Glomerular visceral epithelial cell (primary cell): ENCODE data around the gene ZMIZ1.

Experiments
- DNase-seq: peaks from one replicate; pipeline ENCODE4 v3.0.0-alpha.2; 2016; ENCODE audit errors: extremely low spot score

Gene ZMIZ1

DNA sequence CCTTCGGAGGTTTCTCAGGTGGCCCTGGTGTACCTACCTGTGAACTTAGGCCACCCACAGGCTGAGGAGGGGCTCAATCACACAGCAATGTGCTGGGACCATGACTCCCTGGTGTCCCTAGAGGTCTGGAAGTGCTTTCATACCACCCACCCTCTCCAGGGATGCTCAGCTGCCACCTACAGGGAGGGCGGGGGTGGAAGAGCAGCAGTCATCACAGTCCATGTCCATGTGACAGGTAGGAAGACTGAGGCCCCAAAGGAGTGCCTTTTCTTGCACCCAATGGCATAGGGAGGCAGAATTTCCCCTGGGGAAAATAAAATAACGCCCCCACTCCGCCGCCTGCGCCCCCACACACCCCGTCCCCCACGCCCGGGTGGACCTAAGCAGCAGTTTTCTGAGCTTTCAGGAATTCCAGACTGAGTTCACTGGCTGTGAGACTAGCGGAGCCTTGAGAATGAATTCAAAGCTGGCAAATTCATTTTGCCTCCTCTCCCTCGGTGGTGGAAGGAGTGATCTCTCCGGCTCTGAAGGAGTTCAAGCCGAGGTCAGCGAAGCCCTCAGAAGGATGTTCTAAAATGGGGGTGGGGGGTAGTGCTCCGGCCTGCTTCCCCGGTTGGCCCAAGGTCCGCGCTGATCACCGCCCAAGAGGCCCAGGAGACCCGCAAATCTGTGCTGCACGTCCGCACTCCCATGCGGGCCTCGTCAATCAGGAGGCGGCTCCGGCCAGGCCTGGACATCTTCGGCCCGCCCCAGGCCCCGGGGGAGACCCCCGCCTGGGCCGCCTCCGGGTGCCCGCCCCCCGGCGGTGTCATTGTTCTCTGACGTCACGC is 2.1 kb upstream of the ZMIZ1 start:
- no peak for DNase-seq

DNA sequence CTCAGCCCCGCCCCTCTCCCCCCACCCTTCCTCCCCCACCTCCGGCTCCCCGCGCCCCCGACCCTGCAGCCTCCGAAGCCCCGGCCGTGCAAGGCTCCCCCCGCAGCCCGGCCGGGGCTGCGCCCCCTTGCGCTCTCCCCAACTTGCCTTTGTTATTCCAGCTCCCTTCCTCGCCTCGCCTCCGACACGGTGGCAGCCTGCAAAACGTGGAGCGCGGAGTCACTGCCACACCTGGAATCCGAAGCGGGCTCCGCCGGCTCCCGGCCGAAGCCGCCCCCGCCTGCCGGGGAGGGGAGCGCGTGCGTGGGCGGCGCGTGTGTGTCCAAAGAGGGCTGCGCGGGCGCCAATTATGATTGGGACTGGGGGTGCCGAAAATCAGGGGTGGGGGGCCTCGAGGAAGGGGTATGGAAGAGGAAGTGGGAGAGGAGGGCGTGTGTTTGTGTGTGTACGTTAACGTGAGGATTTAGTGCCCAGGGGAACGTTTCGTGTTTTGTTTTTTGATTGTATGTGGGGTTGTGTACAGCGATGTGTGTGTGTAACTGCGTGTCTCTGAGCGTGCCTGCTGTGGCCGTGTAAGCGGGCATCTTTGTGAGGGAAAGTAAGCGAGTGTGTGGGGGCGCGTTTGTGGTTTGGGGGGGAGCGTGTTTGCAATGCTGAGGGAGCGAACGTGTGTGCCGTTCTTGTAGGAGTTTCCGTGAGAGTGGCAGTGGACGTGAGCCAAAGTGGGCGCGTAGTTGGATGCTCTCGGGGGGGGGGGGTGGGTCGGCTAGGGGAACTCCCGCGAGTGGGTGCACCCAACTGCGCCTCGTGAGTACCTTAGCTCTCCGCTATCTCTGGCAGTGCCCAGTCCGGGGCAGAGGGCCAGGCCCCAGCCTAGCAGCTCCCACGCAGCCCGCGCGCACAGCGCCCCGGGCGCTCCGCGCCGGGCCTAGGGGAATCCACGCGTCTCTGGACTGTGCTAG is 1.2 kb upstream of the ZMIZ1 start:
- DNase-seq, result peak; percentile 77

DNA sequence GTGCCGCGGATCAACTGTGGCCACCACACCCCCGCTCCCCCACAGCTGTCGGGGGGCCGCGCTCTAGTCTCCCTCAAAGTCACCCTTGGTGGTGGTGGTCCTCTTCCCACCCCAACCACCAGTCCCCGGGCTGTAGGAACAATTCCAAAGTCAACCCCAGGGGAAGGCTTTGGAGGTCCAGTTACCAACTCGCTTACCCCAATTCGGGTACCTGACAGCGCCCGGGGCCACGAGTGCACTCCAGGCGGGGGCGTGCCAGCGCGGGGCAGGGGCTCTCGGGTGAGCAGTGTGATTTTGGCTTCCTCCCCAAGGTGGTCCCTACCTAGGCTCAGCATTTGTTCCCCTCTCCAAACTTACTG is 584 bp upstream of the ZMIZ1 start:
- no peak for DNase-seq

DNA sequence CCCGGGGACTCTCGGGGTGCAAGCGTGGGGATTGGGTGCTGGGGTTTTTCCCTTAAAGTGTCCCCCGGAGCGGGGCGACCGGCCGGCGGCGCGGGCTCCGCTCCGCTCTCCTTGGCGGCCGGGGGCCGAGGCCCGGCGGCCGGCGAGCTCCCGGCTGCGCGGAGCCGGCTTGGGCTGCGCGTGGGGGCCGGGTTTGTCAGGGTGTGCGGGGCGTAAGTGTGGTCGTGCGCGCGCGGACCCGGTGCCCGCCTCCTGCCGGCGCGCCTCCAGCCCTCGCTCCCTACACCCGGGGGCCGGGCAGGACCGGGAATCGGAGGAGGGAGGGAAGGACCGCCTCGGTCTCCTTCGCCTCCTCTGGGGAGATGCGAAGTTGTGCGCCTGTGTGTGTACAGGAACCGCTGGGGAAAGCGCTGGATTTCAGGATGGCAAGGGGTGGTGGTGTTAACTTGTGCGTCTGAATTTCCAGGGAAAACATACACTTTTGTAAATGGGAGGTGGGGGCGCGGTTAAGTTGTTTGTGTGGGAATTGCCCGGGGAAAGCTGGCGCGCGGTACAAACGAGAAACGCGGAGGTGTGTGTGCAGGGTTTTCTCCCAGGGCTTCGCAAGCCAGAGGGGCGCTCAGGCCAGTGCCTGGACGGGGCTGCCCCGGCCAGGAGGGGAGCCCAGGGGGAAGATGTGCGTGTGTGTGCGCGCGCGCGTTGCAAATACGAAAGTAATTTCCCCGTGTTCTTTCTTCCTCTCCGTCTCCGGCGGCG is 737 bp downstream of the ZMIZ1 start:
- peak; percentile 50 for DNase-seq

DNA sequence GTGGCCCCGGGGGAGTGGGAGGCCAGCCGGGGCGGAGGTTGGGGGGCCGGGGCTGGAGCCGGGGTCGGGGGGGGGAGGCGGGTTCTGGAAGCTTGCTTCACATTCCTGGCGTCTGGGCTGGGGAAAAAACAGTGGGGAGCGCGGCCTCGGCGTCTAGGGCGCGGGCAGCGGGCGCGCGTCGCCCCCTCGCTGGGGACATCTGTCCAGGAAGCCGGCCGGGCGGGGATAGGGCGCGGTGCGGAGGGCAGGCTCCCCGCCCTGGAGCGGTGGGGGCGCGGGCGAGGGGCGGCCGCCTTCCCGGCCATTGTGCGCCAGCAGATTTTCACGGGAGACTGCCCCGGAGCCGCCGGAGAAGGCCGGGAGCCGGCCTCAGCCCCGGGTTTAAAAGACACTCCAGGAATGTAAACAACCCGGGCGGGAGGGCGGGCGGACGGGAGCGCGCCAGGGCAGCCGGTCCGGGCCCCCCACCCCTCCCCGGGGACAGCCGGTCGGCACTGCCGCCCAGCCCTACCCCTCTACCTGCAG is 1.4 kb downstream of the ZMIZ1 start:
- DNase-seq, result peak; percentile 43

DNA sequence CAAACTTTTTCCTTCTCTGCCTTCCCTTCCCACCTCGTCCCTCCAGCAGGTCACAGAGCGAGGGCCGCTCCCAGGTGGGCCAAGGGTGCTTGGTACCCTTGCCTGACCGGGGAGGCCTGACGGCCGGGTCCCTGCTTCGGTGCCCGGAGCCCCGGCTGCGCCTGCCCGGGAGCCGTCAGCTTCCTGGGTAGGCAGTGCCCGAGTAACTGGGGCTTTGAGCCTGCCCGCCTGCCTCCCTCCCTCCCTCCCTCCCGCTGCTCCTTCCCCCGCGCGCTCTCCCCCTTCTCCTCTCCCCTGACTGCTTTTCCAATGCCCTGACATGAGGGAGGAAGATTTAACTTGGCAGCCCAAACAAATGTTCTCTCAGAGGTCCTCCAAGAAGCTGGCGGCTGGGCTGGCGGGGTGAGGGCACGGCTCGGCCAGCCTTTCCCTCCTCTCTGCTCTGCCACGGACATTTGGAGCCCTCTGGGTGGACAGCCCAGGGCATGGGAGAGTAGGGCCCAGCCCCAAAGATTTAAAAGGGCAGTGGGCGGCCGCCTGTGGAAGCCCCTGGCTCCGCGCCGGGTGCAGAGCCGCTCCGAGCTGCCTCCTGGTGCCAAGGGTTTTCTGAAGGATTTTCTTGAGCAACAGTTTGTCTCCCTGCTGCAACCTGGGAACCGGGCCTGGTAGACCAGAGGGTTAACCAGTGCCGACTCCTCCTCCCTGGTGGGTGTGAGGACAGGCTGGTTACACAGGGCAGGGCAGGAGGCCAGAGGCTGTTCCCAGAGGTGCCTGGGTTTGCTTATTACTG is 2.0 kb downstream of the ZMIZ1 start:
- peak; percentile 85 for DNase-seq

DNA sequence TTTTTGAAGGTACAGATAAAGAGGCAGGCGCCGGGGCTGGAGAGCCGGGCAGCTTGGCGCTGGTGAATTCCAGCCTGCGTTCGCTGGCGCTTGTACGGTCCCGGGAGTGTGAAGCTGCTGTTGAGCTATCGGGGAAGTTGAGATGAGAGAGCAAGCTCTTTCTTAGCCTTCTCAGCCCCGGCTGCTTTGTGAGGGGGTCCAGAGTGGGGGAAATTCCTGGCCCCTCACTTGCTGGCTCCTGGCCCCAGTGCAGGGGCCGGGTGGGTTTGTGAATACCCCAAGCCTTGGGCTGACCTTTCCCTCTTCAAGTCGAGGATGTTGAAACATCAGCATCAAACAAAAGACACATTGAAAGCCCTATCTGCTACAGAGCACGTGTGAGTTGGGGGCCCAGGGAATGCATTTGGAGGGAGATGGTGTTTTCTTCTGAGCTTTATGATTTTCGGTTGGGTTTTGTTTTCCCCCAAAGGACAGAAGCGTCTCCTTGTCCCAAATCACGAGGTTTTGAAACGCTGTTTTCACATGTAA is 2.7 kb downstream of the ZMIZ1 start:
- DNase-seq, result no peak

DNA sequence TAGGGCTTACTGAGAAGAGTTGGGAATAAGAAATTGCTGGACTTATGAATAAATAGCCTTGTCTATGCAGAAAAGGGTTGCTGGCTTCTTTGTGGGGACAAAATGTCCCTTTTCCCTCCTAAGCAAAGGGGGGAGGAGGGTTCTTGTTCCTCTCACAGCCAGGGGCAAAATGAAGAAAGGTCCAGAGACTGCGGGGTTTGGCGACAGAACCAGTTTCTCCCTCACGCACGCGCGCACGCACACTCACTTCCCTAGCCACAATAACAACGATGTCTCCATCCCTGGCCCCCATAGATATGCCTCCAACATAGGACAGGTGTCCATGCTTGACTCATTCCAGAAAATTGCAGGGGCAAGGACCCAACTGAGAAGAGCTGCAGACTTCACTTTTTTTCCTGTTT is 3.3 kb downstream of the ZMIZ1 start:
- DNase-seq, result peak; percentile 55

DNA sequence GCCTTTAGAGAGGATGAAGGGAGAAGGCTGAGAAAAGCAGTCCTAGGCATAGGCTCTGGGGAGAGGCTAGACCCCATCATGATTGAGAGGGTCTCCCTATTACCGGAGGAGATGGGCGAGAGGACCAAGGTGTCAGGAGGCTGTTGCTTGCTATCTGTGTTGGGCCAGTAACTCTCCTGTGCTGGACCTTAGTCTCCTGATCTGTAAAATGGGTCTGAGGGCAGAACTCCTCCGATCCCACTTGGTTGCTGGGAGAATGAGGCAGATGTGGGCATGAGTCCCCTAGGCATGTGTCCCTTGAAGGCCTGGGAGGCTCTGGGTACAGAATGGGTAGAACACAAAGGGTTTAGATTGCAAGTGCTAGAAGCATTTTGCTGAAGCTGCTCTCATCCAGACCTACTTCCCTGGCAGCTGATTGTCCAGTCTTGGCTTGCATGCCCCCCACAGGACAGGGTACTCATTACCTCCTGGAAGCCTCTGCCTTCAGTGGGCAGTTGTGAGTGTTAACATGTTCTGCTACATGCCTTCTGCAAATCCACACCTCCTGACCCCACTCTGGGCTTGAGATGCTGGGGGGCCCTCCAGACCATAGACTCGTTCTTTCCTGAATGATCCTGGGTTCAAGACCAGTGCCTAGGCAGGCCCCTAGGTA is 4.4 kb downstream of the ZMIZ1 start:
- no peak for DNase-seq

DNA sequence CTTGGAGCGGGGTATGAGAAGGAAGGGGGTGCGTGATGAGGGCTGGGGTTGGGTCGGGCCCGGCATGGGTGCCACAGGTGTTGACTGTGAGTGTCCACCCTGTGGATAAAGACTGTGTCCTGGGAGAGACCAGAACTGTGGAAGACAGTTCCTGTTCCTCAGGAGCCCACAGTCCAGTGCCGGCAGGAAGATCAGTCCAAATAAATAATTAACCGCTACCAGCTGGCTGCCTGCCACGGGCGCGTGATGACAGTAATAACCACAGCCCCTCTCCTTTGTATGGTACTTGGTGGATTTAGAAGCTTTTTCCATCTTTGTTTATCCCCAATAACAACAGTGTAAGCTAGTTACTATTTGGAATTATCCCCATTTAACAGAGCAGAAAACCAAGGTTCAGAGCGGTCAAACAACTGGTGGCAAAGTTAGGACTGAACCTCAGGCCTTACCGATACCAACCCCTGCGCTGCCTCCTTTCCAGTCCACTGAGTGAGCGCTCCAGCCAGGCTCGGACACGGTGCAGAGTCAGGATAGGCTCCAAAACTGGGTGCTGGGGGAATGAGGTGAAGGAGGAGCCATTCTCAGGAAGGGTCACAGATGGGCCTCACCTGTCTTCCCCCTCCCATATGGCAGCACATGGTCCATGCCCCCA is 5.1 kb downstream of the ZMIZ1 start:
- peak; percentile 87 for DNase-seq

DNA sequence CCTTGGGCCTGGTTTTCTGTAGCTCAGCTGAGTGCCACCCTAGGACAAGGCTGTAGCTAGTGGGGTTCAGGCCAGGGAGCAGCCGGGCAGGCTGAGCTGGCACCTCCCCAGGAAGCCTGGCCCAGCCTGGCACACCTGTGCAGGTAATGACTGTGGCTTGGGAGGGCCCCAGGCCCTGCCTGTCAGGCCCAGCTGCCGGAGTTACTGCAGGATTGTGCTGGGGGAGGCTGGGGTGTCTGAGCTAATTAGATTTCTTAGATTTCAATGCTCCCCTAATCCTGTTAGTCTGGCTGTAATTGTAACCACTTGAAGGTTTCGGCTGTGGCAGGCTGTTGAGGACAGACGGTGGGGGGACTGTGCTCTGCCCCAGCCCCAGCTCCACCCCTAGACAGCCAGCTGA is 6.0 kb downstream of the ZMIZ1 start:
- no peak for DNase-seq

DNA sequence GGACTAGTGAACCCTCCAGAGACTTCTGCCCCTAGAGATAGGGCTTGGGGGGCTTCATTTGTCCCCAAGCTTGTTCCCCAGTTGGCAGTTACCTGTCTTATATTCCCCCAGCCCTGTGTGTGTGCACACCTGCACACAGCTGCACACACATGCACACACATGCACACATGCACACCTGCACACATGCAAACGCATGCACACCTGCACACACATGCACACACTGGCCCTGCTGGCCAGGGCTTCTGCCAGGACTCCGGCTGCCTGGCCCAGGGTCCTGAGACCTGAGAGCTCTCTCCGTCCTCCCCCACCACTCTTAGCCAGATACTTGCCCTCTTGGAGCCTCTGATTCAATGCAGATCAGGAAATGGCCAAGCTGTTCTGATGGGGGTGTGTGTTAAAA is 6.7 kb downstream of the ZMIZ1 start:
- no peak for DNase-seq

DNA sequence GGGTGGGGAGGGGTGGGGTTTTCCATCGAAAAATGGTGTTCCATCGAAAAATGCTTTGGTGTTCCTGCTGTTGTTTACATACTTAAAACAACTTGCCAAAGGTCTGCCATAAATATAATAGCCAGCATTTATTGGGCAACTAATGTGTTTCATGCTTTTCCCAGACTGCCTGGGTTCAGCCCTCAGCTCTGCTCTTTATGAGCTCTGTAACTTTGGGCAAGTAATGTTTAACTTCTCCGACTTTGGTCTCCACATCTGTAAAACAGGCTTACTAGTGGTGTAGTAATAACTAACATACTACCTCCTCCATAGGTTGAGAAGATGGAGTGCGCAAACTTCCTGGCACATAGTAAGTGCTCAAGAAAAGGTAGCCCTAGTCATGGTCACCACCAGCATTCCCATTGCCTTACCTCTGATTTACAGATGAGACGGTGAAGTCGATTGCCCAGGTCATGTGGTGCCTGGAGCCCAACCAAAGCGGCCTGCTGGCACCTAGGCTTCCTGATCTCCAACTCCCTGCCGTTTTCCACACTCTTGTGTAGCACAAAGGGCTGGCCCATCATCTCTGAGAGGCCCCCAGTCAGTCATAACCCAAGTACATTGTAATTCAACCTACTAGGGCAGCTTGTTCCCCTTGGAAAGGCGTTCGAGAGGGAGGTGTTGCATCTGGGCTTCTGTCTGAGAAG is 8.9 kb downstream of the ZMIZ1 start:
- no peak for DNase-seq

DNA sequence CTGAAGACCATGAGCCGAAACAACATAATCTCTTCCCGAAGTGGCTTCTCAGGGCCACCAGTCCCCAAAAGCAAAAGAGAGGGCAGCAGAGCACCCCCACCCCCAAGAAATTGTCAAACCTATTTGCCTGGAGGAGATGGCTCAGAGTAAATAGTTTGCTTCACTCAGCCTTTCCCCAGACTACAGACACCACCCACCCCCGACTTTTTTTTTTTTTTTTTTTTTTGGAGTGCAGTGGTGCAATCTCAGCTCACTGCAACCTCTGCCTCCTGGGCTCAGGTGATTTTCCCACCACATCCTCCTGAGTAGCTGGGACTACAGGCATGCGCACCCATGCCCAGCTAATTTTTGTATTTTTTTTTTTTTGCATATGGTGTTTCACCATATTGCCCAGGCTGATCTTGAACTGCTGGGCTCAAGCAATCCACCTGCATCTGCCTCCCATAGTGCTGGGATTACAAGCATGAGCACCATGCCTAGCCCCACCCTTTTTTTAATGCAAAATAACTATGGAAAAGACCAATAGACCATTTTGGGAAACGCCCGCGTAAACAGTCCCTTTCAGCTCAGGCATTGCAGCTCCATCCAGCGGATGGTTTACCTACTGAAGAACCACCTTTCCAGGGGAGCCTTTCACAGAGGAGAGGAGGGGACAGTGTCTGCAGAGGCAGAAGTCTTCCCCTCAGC is 9.7 kb downstream of the ZMIZ1 start:
- DNase-seq, result no peak

DNA sequence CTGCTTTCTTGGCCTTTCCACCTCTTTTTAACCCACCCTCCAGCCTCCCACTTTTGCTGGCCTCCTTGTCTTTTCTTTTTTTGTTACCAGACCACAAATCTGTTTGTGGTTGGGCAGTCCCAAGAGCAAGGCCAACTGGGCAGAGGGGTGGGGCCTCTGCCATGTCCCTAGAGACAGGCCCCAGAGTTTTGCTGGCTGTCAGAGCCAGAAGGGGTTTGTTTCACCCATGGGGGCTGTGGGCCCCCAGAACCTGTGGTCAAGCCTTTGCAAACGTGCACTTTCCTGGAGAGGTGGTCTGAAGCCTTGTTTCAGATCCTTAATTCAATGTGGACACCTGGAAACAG is 10.3 kb downstream of the ZMIZ1 start:
- peak; percentile 45 for DNase-seq

DNA sequence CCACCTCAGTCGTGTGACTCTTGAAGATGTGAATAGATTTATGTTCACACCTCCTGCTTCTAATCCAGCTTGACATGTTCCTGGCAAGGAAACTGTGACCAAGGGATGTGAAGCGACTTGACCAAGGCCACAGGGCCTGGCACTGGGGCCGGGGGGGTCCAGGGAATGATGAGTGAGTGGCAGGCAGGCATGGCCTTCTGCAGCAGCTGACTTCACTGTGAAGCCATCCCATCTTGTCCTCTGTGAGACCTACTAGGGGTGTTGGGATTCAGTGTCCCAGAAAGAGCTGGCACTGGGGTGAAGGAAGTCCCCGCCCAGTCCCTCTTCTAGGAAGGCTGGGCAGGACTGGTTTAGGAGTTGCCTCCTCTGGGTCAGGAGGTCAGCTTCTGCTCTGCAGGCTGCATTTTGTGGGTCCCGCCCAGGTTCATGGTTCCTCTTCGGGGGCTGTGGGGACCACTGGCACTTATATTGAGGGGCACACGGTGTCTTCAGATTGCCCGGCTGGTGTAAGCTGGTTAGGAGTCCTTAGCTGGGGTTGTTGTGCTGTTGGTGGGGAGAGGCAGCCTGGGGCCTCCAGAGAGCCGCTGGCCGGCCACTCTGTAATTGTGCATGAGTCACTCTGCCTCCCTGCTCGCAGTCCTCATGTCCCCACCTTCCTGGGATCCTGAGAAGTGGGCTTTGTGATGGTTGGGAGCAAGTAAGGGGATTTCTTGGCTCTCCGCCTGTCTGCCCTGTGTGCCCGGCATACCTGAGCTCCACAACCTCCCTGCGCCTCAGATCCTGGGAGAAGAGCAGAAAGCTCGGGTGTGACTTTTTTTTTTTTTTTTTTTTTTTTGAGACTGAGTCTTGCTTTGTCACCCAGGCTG is 11.0 kb downstream of the ZMIZ1 start:
- DNase-seq, result peak; percentile 58

DNA sequence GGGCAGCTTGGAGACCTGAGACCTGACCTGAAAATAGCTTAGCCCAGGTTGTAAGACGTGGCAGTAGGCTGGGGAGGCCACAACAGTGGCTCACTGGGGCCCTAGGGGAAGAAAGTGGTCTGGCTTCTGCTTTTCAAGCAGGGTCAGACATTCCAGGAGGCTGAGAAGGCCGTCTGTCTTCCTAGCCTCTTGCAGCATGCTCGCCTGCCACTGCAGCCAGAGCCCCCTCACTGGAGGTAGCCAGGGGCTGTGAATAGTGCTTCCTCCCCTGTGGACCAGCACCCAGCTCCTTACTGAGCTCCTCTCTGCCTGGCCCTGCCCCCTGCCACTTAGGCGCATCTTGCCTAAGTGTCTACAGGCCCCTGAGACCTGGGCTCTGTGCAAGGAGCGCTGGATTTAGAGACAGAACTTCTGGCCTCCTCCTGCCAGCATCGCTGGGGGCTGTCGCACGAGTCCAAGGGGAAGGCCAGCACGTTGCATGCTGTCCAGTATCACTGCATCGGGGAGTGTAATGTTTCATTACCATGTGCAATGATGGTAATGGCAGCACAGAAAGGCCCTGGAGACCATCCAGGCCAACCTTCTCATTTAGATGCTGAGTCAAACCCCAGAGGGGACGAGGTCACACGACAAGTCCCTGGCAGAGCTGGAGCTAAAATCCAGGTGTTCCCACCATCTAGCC is 12.7 kb downstream of the ZMIZ1 start:
- peak; percentile 78 for DNase-seq
